ENCODE results near the gene NLRP9.
A peak's percentile ranks its signal among the peaks of the same experiment; 100 is the strongest.
"Not testable (repeated sequence)": the region's sequence is repeated elsewhere in the genome, so short reads cannot be mapped to it uniquely, and the experiment has no call there.

The NLRP9 gene

GRCh38 chr19:55738302-55738701 lies at the start of gene NLRP9:
Gene NLRP9, minus strand, starts transcription at chr19:55738402. Its CDS starts 28 bp downstream, at chr19:55738374.
- FAIRE-seq (no peak), DNase-seq (ENCODE audit: insufficient read length, low spot score) (no peak)
- no peak for TF ChIP-seq CTCF (IDR thresholded peaks at IDR 0.05; ENCODE audit: insufficient read depth, missing control alignments)

- DNase-seq (ENCODE audit: insufficient read length, low spot score) (no peak), FAIRE-seq (no peak)
- no peak for TF ChIP-seq CTCF (IDR thresholded peaks at IDR 0.05; ENCODE audit: insufficient read depth, missing control alignments)
These were observed 42.9 kb upstream of the NLRP9 start for GRCh38 chr19:55781112-55781511.

- FAIRE-seq = no peak
- no peak for TF ChIP-seq CTCF (IDR thresholded peaks at IDR 0.05; ENCODE audit: insufficient read depth, missing control alignments)
- DNase-seq (ENCODE audit: insufficient read length, low spot score) = no peak
These were observed 40.1 kb upstream of the NLRP9 start for GRCh38 chr19:55778331-55778730.

GRCh38 chr19:55777528-55777927 lies 39.3 kb upstream of the NLRP9 start:
- DNase-seq (ENCODE audit: insufficient read length, low spot score) = no peak
- FAIRE-seq = no peak
- TF ChIP-seq CTCF (IDR thresholded peaks at IDR 0.05; ENCODE audit: insufficient read depth, missing control alignments) = peak; percentile 46

- DNase-seq (ENCODE audit: insufficient read length, low spot score); FAIRE-seq: not testable (repeated sequence)
These were observed 31.4 kb upstream of the NLRP9 start for GRCh38 chr19:55769632-55770031.

GRCh38 chr19:55768818-55769217 lies 30.6 kb upstream of the NLRP9 start, which contains the start of gene RFPL4AL1:
Gene RFPL4AL1, plus strand, starts transcription at chr19:55769118. Its CDS starts 2,687 bp downstream, at chr19:55771805.
- FAIRE-seq; DNase-seq (ENCODE audit: insufficient read length, low spot score): not testable (repeated sequence)

- DNase-seq (ENCODE audit: insufficient read length, low spot score) = no peak
- no peak for TF ChIP-seq CTCF (IDR thresholded peaks at IDR 0.05; ENCODE audit: insufficient read depth, missing control alignments)
- FAIRE-seq = no peak
These were observed 28.3 kb upstream of the NLRP9 start for GRCh38 chr19:55766466-55766865.

- DNase-seq (ENCODE audit: insufficient read length, low spot score); FAIRE-seq: not testable (repeated sequence)
These were observed 20.6 kb upstream of the NLRP9 start, which contains the start of gene RFPL4A for GRCh38 chr19:55758797-55759196. Gene RFPL4A, plus strand, starts transcription at chr19:55759097. Its CDS starts 2,704 bp downstream, at chr19:55761801.

- not testable (repeated sequence) for FAIRE-seq; DNase-seq (ENCODE audit: insufficient read length, low spot score)
These were observed 18.6 kb upstream of the NLRP9 start for GRCh38 chr19:55756808-55757207.
